SK-N-SH (cell line): ENCODE results near the gene SULT1A1.

Source experiments
- TF ChIP-seq, protein P1 (sequence below): IDR thresholded peaks from 2 replicates; pipeline ENCODE4 v1.4.0; 2012; ENCODE audit warnings: low read depth, borderline replicate concordance
- TF ChIP-seq, protein P2 (sequence below): IDR thresholded peaks from 2 replicates; pipeline ENCODE4 v1.4.0; 2012; ENCODE audit warnings: low read depth, borderline replicate concordance
- TF ChIP-seq, protein P3 (sequence below): IDR thresholded peaks from 2 replicates; pipeline ENCODE4 v1.4.0; 2012; ENCODE audit warnings: low read depth
- TF ChIP-seq, protein P4 (sequence below): fragments of 200-600 bp; sonication (generic); IDR thresholded peaks from 2 replicates; pipeline ENCODE4 v1.6.1; 2017; ENCODE audit warnings: antibody characterized with exemption, mild to moderate bottlenecking, moderate library complexity
- TF ChIP-seq, protein P5 (sequence below): fragments of 150-350 bp; IDR thresholded peaks from 2 replicates; pipeline ENCODE4 v1.6.1; 2016; ENCODE audit warnings: mild to moderate bottlenecking, low read depth, low read length

DNA sequence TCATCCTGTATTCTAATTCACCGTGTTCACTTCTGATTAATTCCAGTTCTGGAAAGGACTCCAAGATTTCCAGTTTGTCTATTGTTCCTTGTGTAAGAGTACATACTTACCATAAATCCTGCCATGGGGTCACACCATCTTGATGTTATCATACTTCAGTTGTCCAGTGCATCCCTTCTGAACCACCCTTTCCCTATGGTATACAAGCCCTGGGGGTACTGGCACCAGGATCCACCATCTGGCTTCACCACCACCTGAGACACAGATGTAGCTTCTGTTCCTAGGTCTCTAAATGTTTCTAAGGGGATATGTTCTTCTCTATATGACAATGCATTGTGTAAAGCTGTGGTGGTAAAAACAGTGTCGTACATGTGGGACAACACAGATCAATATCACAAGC lies 34.9 kb downstream of the SULT1A1 start:
- TF ChIP-seq, protein P1, sequence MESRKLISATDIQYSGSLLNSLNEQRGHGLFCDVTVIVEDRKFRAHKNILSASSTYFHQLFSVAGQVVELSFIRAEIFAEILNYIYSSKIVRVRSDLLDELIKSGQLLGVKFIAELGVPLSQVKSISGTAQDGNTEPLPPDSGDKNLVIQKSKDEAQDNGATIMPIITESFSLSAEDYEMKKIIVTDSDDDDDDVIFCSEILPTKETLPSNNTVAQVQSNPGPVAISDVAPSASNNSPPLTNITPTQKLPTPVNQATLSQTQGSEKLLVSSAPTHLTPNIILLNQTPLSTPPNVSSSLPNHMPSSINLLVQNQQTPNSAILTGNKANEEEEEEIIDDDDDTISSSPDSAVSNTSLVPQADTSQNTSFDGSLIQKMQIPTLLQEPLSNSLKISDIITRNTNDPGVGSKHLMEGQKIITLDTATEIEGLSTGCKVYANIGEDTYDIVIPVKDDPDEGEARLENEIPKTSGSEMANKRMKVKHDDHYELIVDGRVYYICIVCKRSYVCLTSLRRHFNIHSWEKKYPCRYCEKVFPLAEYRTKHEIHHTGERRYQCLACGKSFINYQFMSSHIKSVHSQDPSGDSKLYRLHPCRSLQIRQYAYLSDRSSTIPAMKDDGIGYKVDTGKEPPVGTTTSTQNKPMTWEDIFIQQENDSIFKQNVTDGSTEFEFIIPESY = no peak
- TF ChIP-seq, protein P2, sequence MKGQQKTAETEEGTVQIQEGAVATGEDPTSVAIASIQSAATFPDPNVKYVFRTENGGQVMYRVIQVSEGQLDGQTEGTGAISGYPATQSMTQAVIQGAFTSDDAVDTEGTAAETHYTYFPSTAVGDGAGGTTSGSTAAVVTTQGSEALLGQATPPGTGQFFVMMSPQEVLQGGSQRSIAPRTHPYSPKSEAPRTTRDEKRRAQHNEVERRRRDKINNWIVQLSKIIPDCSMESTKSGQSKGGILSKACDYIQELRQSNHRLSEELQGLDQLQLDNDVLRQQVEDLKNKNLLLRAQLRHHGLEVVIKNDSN = no peak
- TF ChIP-seq, protein P3, sequence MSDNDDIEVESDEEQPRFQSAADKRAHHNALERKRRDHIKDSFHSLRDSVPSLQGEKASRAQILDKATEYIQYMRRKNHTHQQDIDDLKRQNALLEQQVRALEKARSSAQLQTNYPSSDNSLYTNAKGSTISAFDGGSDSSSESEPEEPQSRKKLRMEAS = no peak
- TF ChIP-seq, protein P4, sequence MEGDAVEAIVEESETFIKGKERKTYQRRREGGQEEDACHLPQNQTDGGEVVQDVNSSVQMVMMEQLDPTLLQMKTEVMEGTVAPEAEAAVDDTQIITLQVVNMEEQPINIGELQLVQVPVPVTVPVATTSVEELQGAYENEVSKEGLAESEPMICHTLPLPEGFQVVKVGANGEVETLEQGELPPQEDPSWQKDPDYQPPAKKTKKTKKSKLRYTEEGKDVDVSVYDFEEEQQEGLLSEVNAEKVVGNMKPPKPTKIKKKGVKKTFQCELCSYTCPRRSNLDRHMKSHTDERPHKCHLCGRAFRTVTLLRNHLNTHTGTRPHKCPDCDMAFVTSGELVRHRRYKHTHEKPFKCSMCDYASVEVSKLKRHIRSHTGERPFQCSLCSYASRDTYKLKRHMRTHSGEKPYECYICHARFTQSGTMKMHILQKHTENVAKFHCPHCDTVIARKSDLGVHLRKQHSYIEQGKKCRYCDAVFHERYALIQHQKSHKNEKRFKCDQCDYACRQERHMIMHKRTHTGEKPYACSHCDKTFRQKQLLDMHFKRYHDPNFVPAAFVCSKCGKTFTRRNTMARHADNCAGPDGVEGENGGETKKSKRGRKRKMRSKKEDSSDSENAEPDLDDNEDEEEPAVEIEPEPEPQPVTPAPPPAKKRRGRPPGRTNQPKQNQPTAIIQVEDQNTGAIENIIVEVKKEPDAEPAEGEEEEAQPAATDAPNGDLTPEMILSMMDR = no peak
- TF ChIP-seq, protein P5, sequence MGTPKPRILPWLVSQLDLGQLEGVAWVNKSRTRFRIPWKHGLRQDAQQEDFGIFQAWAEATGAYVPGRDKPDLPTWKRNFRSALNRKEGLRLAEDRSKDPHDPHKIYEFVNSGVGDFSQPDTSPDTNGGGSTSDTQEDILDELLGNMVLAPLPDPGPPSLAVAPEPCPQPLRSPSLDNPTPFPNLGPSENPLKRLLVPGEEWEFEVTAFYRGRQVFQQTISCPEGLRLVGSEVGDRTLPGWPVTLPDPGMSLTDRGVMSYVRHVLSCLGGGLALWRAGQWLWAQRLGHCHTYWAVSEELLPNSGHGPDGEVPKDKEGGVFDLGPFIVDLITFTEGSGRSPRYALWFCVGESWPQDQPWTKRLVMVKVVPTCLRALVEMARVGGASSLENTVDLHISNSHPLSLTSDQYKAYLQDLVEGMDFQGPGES = no peak
